H9 (cell line): Measurements from ENCODE around the gene COTL1. TPM values are rescaled to one million over a fixed set of nuclear protein-coding genes. Genes with fewer than 3 reads are reported as not detected.

Source experiments
- DNase-seq: peaks from one replicate; pipeline ENCODE4 v3.0.0-alpha.2; 2017
- H2AFZ ChIP-seq: one replicate; pipeline ENCODE4 v1.6.1; 2013; ENCODE audit warnings: mild to moderate bottlenecking, low read length, control low read depth, moderate library complexity
- H2AK5ac ChIP-seq: 2 replicates; pipeline ENCODE4 v1.6.1; 2013; ENCODE audit warnings: low read length, control low read depth, mixed read lengths; ENCODE audit not compliant: insufficient read length
- H2BK120ac ChIP-seq: one replicate; pipeline ENCODE4 v1.6.1; 2013; ENCODE audit warnings: low read depth, mild to moderate bottlenecking, low read length, control low read depth, inconsistent platforms; ENCODE audit not compliant: poor library complexity, severe bottlenecking
- H2BK12ac ChIP-seq: 2 replicates; pipeline ENCODE4 v1.6.1; 2013; ENCODE audit warnings: low read length, control low read depth, mixed read lengths, low read depth; ENCODE audit not compliant: insufficient read length
- H2BK15ac ChIP-seq: 2 replicates; pipeline ENCODE4 v1.6.1; 2013; ENCODE audit warnings: low read depth, low read length, control low read depth
- H2BK20ac ChIP-seq: one replicate; pipeline ENCODE4 v1.6.1; 2013; ENCODE audit warnings: low read depth, mild to moderate bottlenecking, low read length, control low read depth, inconsistent platforms; ENCODE audit not compliant: poor library complexity, severe bottlenecking
- H2BK5ac ChIP-seq: 2 replicates; pipeline ENCODE4 v1.6.1; 2013; ENCODE audit warnings: low read length, control low read depth, mixed read lengths; ENCODE audit not compliant: insufficient read length
- H3K14ac ChIP-seq: 2 replicates; pipeline ENCODE4 v1.6.1; 2013; ENCODE audit warnings: low read length, control low read depth; ENCODE audit not compliant: insufficient read depth
- H3K18ac ChIP-seq: 2 replicates; pipeline ENCODE4 v1.6.1; 2013; ENCODE audit warnings: low read depth, mild to moderate bottlenecking, mixed read lengths, low read length, control low read depth; ENCODE audit not compliant: insufficient read length
- H3K23ac ChIP-seq: 2 replicates; pipeline ENCODE4 v1.6.1; 2013; ENCODE audit warnings: low read length, control low read depth, mixed read lengths, low read depth; ENCODE audit not compliant: insufficient read length
- H3K23me2 ChIP-seq: 2 replicates; pipeline ENCODE4 v1.6.1; 2013; ENCODE audit warnings: low read depth, mild to moderate bottlenecking, mixed read lengths, low read length, control low read depth; ENCODE audit not compliant: insufficient read length, poor library complexity, severe bottlenecking
- H3K27ac ChIP-seq: 2 replicates; pipeline ENCODE4 v1.5.1; 2013; ENCODE audit warnings: low read length, control low read depth, mixed read lengths, low read depth; ENCODE audit not compliant: insufficient read length
- H3K27me3 ChIP-seq: 2 replicates; pipeline ENCODE4 v1.6.1; 2013; ENCODE audit warnings: low read length, control low read depth, inconsistent platforms; ENCODE audit not compliant: insufficient read depth
- H3K4ac ChIP-seq: 2 replicates; pipeline ENCODE4 v1.6.1; 2013; ENCODE audit warnings: low read depth, mild to moderate bottlenecking, control low read depth, inconsistent platforms, low read length, moderate library complexity
- H3K4me1 ChIP-seq: 2 replicates; pipeline ENCODE4 v1.6.1; 2013; ENCODE audit warnings: low read length, control low read depth, inconsistent platforms; ENCODE audit not compliant: insufficient read depth
- H3K4me2 ChIP-seq: 2 replicates; pipeline ENCODE4 v1.6.1; 2013; ENCODE audit warnings: low read length, control low read depth, mixed read lengths; ENCODE audit not compliant: insufficient read length, insufficient read depth
- H3K56ac ChIP-seq: 2 replicates; pipeline ENCODE4 v1.6.1; 2013; ENCODE audit warnings: low read depth, mild to moderate bottlenecking, mixed read lengths, low read length, control low read depth; ENCODE audit not compliant: insufficient read length
- H3K79me1 ChIP-seq: 2 replicates; pipeline ENCODE4 v1.6.1; 2013; ENCODE audit warnings: low read depth, mild to moderate bottlenecking, moderate library complexity, low read length, control low read depth, inconsistent platforms; ENCODE audit not compliant: insufficient read depth, poor library complexity, severe bottlenecking
- H3K79me2 ChIP-seq: 2 replicates; pipeline ENCODE4 v1.6.1; 2013; ENCODE audit warnings: low read length, control low read depth, inconsistent platforms; ENCODE audit not compliant: insufficient read depth
- H3K9ac ChIP-seq: 2 replicates; pipeline ENCODE4 v1.6.1; 2013; ENCODE audit warnings: low read length, control low read depth, mixed read lengths; ENCODE audit not compliant: insufficient read length; ENCODE audit errors: extremely low read depth
- H3K9me3 ChIP-seq: one replicate; pipeline ENCODE4 v1.6.1; 2013; ENCODE audit warnings: low read depth, low read length, inconsistent platforms; ENCODE audit not compliant: control insufficient read depth
- H3T11ph ChIP-seq: one replicate; pipeline ENCODE4 v1.6.1; 2013; ENCODE audit warnings: mild to moderate bottlenecking, low read length, control low read depth, inconsistent platforms
- H4K20me1 ChIP-seq: one replicate; pipeline ENCODE4 v1.6.1; 2013; ENCODE audit not compliant: control insufficient read depth, insufficient read length, insufficient read depth
- H4K5ac ChIP-seq: 2 replicates; pipeline ENCODE4 v1.6.1; 2013; ENCODE audit warnings: low read depth, mild to moderate bottlenecking, mixed read lengths, low read length, control low read depth; ENCODE audit not compliant: insufficient read length
- H4K8ac ChIP-seq: replicated peaks from 2 replicates; pipeline ENCODE4 v1.6.1; 2013; ENCODE audit warnings: low read length, control low read depth, mixed read lengths, low read depth; ENCODE audit not compliant: insufficient read length
- H4K91ac ChIP-seq: 2 replicates; pipeline ENCODE4 v1.6.1; 2013; ENCODE audit warnings: low read depth, mild to moderate bottlenecking, moderate library complexity, mixed read lengths, low read length, control low read depth; ENCODE audit not compliant: insufficient read length
- H3K27ac Mint-ChIP-seq, 3 experiments: 2 replicates in 2 of 3; 3 replicates in 1 of 3; pipeline ENCODE4 v1.8.0; 2020 to 2021; ENCODE audit warnings: mixed read lengths in 3 of 3, mild to moderate bottlenecking in 1 of 3, moderate library complexity in 1 of 3
- H3K27me3 Mint-ChIP-seq: 2 replicates; pipeline ENCODE4 v1.8.0; 2021; ENCODE audit warnings: low read depth, mild to moderate bottlenecking, moderate library complexity, mixed read lengths
- H3K36me3 Mint-ChIP-seq, 3 experiments: 2 replicates in 2 of 3; 3 replicates in 1 of 3; pipeline ENCODE4 v1.8.0; 2020 to 2021; ENCODE audit warnings: low read depth in 3 of 3, mixed read lengths in 3 of 3; ENCODE audit not compliant: insufficient read depth in 1 of 3
- H3K4me1 Mint-ChIP-seq, 2 experiments: 2 replicates each; pipeline ENCODE4 v1.8.0; 2020; ENCODE audit warnings: mixed read lengths in 2 of 2
- H3K4me3 Mint-ChIP-seq, 2 experiments: 2 replicates in 1 of 2; 3 replicates in 1 of 2; pipeline ENCODE4 v1.8.0; 2020 to 2021; ENCODE audit warnings: mild to moderate bottlenecking in 2 of 2, mixed read lengths in 2 of 2, moderate library complexity in 1 of 2
- H3K9me3 Mint-ChIP-seq, 2 experiments: 2 replicates in 1 of 2; 3 replicates in 1 of 2; pipeline ENCODE4 v1.8.0; 2020; ENCODE audit warnings: mild to moderate bottlenecking in 2 of 2, mixed read lengths in 2 of 2, moderate library complexity in 1 of 2
- WGBS: extraction: QIAGEN DNeasy Blood & Tissue Kit; methylation state at CpG from one replicate; pipeline ENCODE4 v1.1.7; 2013; ENCODE audit warnings: missing lambda C conversion rate, low lambda C conversion rate, mixed read lengths; ENCODE audit not compliant: insufficient read length; ENCODE audit errors: extremely low coverage; 5-methylcytosine and 5-hydroxymethylcytosine counted together
- total RNA-seq: library from RNA; stranded (reverse); gene quantifications from 2 replicates; pipeline ENCODE4 v1.2.1, GENCODE V29; 2021
- TF ChIP-seq, protein P1 (sequence below): fragments of 200-600 bp; sonication (generic); conservative IDR thresholded peaks from 3 replicates; pipeline ENCODE4 v1.8.0; 2021; ENCODE audit warnings: antibody characterized with exemption, mild to moderate bottlenecking

The COTL1 gene
- total RNA-seq, 1 experiment from 2014 or later = 81.4 TPM

DNA sequence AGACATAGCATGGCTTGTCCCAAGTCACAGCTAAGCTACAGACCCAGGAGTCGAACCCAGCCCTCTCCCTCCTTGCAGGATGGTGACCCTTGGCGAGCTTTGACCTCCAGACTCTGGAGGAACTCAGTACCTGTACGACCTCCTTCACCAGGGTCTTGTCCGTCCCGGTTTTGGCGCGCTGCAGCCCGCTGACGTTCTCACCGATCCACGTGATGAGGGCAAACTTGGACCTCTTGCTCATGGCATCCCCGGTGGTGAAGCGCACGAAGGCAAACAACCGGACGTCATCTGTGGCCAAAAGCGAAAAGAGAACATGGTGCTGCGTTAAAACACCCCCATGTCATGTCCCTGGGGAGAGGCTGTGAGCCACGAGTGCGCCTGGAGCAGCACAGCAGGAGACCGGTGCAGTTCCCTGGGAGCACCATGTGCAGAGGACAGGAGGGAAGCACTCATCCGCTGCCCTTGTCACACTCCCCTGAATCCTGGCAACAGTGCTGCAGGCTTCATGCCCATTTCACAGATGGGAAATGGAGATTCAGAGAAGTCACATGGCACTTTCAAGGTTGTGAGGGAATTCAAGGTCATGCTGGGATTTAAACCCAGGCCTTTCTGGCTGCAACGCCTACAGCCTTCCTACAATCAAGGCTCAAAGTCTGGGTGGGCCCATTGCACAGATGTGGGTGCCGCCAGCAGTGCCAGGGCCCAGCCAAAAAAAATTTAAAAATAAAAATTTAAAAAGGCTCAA, 27.7 kb downstream of the COTL1 start:
- Histone ChIP-seq H4K20me1 (no peaks in the 10 kb centered on the region), H3K4ac (no peak overlapping the region), H3K23me2 (no peaks in the 10 kb centered on the region), H4K8ac (no peak overlapping the region), H4K5ac (no peak overlapping the region), H3K27ac (no peak overlapping the region), H4K91ac (no peak overlapping the region), H3K9me3 (no peaks in the 10 kb centered on the region), H3K79me1 (no peaks in the 10 kb centered on the region), H3K4me1 (no peaks in the 10 kb centered on the region; the same call in 1 of the 2 replicates), H2AFZ (no peak overlapping the region), H2AK5ac (no peak overlapping the region), H2BK20ac (no peak overlapping the region), H2BK15ac (no peak overlapping the region), H2BK120ac (no peak overlapping the region), H3K27me3 (no peaks in the 10 kb centered on the region), H3K79me2 (no peaks in the 10 kb centered on the region; the same call in 1 of the 2 replicates), H3K23ac (no peak overlapping the region), H3K56ac (no peak overlapping the region), H2BK12ac (no peak overlapping the region), H3K14ac (no peak overlapping the region), H2BK5ac (no peak overlapping the region), H3K9ac (no peak overlapping the region), H3K18ac (no peak overlapping the region), H3T11ph (no peak overlapping the region), H3K4me2 (no peak overlapping the region)
- Mint-ChIP-seq H3K4me1 (peaks cover 19 to 32% of the 10 kb centered on the region in 2 experiments), H3K4me3 (no peak overlapping the region), H3K9me3 (no peaks in the 10 kb centered on the region; a peak in 1 of 5 replicates), H3K27me3 (no peaks in the 10 kb centered on the region), H3K36me3 (peaks cover 8 to 23% (median 11%) of the 10 kb centered on the region in 3 experiments; a peak in 6 of 7 replicates), H3K27ac (no peak overlapping the region)
- TF ChIP-seq, protein P1, sequence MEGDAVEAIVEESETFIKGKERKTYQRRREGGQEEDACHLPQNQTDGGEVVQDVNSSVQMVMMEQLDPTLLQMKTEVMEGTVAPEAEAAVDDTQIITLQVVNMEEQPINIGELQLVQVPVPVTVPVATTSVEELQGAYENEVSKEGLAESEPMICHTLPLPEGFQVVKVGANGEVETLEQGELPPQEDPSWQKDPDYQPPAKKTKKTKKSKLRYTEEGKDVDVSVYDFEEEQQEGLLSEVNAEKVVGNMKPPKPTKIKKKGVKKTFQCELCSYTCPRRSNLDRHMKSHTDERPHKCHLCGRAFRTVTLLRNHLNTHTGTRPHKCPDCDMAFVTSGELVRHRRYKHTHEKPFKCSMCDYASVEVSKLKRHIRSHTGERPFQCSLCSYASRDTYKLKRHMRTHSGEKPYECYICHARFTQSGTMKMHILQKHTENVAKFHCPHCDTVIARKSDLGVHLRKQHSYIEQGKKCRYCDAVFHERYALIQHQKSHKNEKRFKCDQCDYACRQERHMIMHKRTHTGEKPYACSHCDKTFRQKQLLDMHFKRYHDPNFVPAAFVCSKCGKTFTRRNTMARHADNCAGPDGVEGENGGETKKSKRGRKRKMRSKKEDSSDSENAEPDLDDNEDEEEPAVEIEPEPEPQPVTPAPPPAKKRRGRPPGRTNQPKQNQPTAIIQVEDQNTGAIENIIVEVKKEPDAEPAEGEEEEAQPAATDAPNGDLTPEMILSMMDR = no peak
- no peak for DNase-seq
- no CpG with 5 or more reads among the region's 24 CpGs for WGBS
